ENCODE data around the gene DDAH2.

The DDAH2 gene

DNA sequence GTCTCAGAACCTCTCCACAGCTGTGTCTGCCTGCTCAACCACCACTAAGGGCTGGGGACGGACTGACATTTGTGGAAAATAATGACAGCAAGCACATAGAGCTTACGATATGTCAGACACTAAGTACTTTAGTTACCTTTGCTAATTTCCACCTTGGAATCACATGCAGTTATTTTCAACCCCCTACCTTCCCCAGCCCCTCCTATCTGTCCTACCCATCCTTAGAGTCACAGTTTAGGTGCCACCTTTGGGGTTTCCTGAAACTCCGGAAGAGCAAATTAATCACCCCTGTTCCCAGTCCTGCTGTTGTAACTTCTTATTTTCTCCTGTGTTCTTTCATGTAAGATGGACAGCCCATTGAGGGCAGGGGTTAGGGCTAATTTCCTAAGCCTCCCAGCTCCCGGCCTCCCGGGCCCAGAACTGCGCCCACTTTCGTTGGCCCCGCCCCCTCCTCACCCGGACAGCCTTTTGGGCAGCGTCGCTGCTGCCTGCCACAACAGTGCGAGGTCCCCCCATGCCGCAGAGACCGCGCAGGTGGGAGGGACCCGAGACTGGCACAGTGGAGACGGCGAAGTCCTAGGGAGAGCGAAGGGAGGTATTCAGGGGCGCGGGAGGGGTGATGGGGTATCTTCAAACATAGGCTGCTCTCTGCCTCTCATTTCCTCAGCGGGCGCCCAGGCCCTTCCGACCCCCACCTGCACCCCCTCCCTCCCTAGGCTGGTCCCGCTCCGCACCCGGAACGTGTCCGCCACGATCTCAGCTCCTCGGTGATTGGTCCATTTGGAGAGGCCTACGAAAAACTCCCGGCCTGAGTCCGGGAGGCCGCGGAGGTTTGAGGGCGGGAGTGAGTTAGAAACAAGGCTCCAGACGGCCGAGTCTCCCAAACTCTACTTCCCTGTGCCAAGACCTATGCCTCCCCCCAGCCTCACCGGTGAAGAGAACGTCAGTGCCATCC is 1.1 kb downstream of the DDAH2 start:
- no peak for DNase-seq (ENCODE audit: insufficient read length)
- TF ChIP-seq POLR2AphosphoS5 (IDR thresholded peaks at IDR 0.05; ENCODE audit: low read depth, low read length) (no peak), TAF1 (IDR thresholded peaks at IDR 0.05; ENCODE audit: borderline replicate concordance, low read depth, low read length) (no peak), POLR2A (IDR thresholded peaks at IDR 0.05; ENCODE audit: low read depth, low read length) (no peak)

DNA sequence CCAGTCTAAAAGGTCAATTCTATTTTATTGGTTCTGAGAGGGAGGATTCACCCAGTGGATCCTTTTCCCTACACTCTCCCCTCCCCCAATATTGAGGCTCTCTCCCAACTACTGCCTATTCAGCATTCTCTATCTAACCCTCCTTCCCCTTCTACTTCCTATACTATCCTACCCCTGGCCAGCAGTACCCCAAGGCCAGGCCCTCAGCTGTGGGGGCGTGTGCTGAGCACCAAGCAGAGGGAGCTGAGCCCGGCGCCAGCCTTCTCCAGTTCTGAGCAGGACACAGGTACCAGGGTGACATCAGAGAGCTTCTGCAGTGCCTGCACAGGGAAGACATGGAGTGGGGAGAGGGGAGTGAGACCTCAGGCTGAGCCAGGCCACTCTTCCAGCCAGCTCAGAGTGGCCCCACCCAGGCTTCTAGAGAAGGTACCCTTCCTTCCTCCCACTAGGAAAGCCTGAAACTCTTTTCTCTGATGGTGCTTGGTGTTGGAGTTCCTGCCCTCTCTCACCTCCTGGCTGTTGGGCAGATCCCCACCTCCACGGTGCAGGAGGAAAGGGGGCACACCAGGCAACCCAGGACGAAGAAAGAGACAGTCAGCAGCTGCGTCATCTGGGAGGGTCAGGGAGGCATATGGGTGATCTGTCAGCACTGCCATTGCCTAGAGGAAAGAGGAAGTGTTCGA is 1.9 kb downstream of the DDAH2 start:
- FAIRE-seq (peak; percentile 98), DNase-seq (ENCODE audit: insufficient read length) (peak; percentile 83)
- TF ChIP-seq POLR2AphosphoS5 (IDR thresholded peaks at IDR 0.05; ENCODE audit: low read depth, low read length) (no peak), POLR2A (IDR thresholded peaks at IDR 0.05; ENCODE audit: low read depth, low read length) (no peak; the same call in 1 of the 2 replicates), TAF1 (IDR thresholded peaks at IDR 0.05; ENCODE audit: borderline replicate concordance, low read depth, low read length) (no peak)

More for the DNA sequence above, 1.1 kb downstream of the DDAH2 start:
- no peak for FAIRE-seq

DNA sequence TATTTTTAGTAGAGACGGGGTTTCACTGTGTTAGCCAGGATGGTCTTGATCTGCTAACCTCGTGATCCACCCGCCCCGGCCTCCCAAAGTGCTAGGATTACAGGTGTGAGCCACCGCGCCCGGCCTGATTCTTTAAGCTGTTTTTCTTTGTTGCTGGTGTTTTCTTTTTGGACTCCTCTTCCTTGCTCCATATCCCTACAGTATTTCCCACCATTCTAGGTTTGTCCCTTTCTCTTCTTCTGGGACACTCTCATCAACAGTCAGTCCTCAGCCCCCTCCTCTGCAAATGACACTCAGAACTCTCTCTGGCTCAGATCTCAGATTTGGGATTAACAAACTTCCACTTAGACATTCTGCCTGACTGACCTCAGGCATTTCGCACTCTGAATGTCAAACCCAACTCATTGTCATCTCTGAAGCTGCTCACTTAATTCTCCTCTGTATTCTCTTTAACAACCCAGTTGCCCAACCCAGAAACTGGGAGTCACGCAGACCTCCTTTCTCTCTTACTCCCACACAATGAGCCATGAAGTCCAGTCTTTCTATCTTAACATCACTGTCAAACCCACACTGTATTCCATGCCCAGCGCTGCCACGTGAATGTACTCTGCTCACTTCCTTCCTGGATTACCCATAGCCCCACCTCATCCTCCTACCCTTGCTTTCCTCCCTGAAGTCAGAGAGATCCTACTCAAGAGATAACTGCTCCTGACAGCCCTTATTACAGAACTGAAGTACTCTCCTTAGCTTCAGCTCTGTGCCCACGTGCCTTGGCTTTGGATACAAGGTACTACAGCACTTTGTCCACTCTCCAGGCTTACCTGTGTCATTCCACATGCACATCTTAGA is 3.4 kb downstream of the DDAH2 start:
- no peak for DNase-seq (ENCODE audit: insufficient read length)
- TF ChIP-seq POLR2AphosphoS5 (IDR thresholded peaks at IDR 0.05; ENCODE audit: low read depth, low read length) (no peak), TAF1 (IDR thresholded peaks at IDR 0.05; ENCODE audit: borderline replicate concordance, low read depth, low read length) (no peak), POLR2A (IDR thresholded peaks at IDR 0.05; ENCODE audit: low read depth, low read length) (no peak)
- FAIRE-seq, result no peak

DNA sequence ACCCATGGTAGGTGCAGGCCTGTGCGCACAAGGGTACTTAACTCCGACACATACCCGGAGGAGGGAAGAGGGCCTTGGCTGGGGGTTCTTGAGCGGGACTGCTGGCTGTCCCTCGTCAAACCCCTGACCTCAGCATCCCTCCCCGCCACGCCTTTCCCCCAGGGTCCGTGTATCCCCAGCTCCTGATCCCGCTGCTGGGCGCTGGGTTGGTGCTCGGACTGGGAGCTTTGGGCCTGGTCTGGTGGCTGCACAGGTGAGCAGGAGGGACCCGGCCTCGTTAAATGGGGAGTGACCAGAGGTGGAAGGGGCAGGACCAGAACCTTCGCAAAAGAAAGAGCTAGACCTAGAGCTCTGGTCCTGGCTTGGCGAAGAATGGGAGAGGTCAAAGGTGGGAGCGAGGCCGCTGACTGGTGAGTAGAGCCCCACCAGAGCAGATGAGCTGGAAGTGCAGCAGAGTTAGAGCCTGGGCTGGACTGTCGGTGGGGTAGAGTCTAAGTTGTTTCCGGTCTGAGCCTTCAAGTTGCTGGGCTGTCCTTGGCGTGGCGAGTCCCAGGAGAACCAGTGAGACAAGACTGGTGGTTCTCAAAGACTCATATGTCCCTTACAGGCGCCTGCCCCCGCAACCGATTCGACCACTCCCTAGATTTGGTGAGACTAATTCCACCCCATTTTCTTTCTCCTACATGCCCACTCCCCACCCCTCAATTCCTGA is 5.0 kb downstream of the DDAH2 start:
- FAIRE-seq (no peak), DNase-seq (ENCODE audit: insufficient read length) (no peak)
- TF ChIP-seq POLR2AphosphoS5 (IDR thresholded peaks at IDR 0.05; ENCODE audit: low read depth, low read length) (no peak), POLR2A (IDR thresholded peaks at IDR 0.05; ENCODE audit: low read depth, low read length) (no peak), TAF1 (IDR thresholded peaks at IDR 0.05; ENCODE audit: borderline replicate concordance, low read depth, low read length) (no peak)

DNA sequence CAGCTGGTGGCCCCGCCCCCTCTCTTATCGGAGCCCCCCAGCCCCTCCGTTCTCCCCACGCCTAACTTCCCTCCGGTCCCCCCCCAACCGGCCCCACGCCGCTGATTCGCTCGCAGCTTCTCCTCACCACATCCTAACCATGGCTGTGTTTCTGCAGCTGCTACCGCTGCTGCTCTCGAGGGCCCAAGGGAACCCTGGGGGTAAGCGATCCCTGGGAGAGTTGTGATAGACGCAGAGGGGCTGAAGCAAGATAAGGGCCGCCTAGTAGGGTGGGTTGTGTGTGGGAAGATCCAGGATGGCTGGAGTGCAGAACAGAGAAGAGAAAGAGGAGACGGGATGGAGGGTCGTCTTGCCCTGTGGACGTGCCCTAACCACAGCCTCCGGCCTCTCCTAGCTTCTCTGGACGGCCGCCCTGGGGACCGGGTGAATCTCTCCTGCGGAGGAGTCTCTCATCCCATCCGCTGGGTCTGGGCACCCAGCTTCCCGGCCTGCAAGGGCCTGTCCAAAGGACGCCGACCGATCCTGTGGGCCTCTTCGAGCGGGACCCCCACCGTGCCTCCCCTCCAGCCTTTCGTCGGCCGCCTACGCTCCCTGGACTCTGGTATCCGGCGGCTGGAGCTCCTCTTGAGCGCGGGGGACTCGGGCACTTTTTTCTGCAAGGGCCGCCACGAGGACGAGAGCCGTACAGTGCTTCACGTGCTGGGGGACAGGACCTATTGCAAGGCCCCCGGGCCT is 5.7 kb downstream of the DDAH2 start, which contains the start of gene MPIG6B:
Gene MPIG6B, plus strand, starts transcription at position 129 of the 735 bp plus-strand sequence. Its CDS starts 11 bp downstream, at position 140.
- DNase-seq (ENCODE audit: insufficient read length) (no peak), FAIRE-seq (no peak)
- TF ChIP-seq POLR2AphosphoS5 (IDR thresholded peaks at IDR 0.05; ENCODE audit: low read depth, low read length) (no peak), POLR2A (IDR thresholded peaks at IDR 0.05; ENCODE audit: low read depth, low read length) (no peak), TAF1 (IDR thresholded peaks at IDR 0.05; ENCODE audit: borderline replicate concordance, low read depth, low read length) (no peak)

DNA sequence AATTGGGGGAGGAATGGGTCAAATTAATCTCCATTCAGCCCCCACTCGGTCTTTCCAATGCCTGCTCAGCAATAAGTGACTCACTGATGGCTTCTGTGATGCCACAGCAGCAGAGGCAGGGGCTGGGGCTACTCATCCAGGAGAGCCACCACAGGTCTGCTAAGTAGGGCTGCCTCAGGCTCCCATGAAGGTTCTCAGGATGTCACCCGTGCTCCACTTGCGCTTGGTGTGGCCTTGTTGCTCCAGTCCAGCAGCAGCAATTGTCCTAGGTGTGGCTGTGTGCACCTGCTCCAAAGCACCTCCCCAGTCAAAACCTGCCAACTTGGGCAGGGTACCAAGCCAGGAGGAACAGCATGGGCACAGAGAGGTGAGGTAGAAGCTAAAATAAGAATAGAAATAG is 6.9 kb downstream of the DDAH2 start:
- TF ChIP-seq TAF1 (IDR thresholded peaks at IDR 0.05; ENCODE audit: borderline replicate concordance, low read depth, low read length) (no peak), POLR2AphosphoS5 (IDR thresholded peaks at IDR 0.05; ENCODE audit: low read depth, low read length) (no peak), POLR2A (IDR thresholded peaks at IDR 0.05; ENCODE audit: low read depth, low read length) (no peak)
- DNase-seq (ENCODE audit: insufficient read length) (no peak), FAIRE-seq (no peak)

DNA sequence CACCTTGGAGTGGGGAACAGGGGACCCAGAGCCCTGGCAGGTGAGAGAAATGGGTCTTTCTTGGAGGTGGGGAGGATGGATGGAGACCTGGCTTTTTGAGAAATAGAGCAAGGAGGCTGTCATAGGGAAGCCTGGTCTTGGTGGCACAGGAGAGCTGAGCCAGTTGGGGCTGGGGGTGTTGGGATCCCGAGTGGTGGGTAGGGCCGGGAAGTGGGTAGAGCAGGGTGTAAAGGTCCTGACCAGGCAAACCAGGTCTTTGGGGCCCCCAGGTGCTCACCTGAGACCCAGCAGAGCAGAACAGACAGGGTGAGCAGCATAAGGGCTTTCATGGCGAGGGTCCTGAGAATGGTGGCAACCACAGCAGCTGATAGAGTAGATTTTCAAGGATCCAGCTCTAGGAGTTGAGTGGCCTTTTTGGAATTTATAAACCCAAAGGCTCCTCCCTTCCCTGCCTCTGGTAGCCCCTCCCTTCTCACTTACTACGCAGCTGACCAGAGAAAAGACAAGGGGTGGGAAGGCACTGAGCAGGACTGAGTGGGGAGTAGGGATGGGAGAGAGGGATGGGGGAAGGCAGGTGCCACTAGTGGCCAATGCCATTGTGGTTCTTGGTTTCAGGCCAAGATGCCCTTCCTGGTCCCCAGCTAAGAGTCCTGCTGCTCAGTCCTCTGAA is 7.6 kb downstream of the DDAH2 start, which contains the start of gene LY6G6C:
Gene LY6G6C, minus strand, starts transcription at position 396 of the 670 bp plus-strand sequence. Its CDS starts 67 bp downstream, at position 329.
- TF ChIP-seq POLR2A (IDR thresholded peaks at IDR 0.05; ENCODE audit: low read depth, low read length) (no peak), POLR2AphosphoS5 (IDR thresholded peaks at IDR 0.05; ENCODE audit: low read depth, low read length) (no peak), TAF1 (IDR thresholded peaks at IDR 0.05; ENCODE audit: borderline replicate concordance, low read depth, low read length) (no peak)
- FAIRE-seq, result no peak
- no peak for DNase-seq (ENCODE audit: insufficient read length)

DNA sequence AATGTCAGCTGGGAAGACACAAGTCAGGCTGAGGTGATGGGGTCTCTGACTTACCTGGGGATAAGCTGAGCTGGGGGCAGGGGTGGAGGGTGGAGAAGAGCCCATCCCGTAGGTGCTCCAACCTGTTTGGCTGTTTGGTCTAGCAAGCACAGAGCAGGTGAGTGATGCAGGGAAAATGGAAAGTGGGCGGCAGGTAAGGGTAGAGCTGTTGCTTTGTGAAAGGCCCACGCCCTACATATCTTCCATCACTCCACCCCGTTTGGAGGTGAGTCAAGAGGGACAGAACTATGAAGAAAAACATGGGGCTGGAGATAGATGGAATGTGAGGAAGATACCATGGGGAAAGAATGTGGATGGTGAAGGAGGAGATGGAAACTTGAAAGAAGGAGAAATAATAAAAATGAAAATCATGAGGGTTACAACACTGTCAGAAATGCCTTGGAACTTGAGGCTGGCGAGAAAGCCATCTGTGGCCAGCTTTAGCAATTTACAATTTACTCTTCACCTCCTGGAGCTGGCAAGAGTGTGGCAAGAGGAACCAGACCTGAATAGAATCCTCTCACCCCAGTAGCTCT is 8.8 kb downstream of the DDAH2 start:
- TF ChIP-seq TAF1 (IDR thresholded peaks at IDR 0.05; ENCODE audit: borderline replicate concordance, low read depth, low read length) (no peak), POLR2AphosphoS5 (IDR thresholded peaks at IDR 0.05; ENCODE audit: low read depth, low read length) (no peak), POLR2A (IDR thresholded peaks at IDR 0.05; ENCODE audit: low read depth, low read length) (no peak)
- FAIRE-seq (no peak), DNase-seq (ENCODE audit: insufficient read length) (no peak)

DNA sequence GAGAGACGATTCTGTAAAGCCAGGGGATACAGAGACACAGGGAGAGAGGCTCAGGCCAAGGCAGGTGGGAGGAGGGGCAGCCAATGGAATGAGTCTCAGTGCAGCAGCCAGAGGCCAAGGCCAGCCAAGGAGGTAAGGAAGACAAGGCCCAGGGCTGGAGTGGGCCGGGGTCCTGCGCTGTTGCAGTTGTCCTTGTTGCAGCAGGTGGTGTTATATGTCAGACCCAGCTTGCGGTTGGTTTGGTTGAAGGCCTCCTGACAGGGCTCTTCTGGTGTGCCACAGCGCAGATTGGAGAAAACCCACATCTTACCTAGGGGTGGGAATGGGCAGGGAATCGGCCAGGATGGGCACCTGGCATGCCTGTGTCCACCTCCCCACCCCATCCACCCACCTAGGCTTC is 10.1 kb downstream of the DDAH2 start:
- FAIRE-seq, result no peak
- TF ChIP-seq POLR2A (IDR thresholded peaks at IDR 0.05; ENCODE audit: low read depth, low read length) (no peak), TAF1 (IDR thresholded peaks at IDR 0.05; ENCODE audit: borderline replicate concordance, low read depth, low read length) (no peak), POLR2AphosphoS5 (IDR thresholded peaks at IDR 0.05; ENCODE audit: low read depth, low read length) (no peak)
- no peak for DNase-seq (ENCODE audit: insufficient read length)
